Choroid plexus epithelial cell (primary cell): ENCODE results near the gene FOXO6.

ENCODE experiments used
- DNase-seq: peaks from one replicate; pipeline ENCODE4 v3.0.0-alpha.2; 2010; ENCODE audit warnings: low read depth
- H3K4me3 ChIP-seq: 2 replicates; pipeline ENCODE4 v1.5.1; 2011; ENCODE audit warnings: low read depth, mild to moderate bottlenecking, control low read depth, low read length, moderate library complexity
- TF ChIP-seq, protein P1 (sequence below): conservative IDR thresholded peaks from 2 replicates; pipeline ENCODE4 v1.5.1; 2011; ENCODE audit warnings: low read depth, mild to moderate bottlenecking, control low read depth, inconsistent platforms, low read length, moderate library complexity

FOXO6 gene

DNA sequence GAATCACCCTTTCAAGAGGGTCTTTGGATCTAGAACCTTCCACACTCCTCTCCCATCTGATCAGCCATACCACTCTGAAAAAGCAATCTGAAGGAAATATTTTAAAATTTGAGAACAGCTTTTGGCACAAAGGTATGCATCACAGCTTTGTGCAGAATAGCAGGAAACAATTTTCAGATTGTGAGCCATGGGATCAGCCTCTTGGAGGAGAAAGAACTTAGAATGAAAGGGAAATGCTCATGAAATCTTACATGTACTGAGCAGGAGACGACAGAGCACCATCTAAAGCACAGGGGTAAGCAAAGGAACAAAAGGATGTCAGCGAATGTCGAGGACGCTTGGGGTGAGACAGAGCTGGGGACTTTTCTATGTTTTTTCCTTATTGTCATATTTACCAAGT, 68.8 kb downstream of the FOXO6 start:
- no peak overlapping the region for H3K4me3 ChIP-seq
- TF ChIP-seq, protein P1, sequence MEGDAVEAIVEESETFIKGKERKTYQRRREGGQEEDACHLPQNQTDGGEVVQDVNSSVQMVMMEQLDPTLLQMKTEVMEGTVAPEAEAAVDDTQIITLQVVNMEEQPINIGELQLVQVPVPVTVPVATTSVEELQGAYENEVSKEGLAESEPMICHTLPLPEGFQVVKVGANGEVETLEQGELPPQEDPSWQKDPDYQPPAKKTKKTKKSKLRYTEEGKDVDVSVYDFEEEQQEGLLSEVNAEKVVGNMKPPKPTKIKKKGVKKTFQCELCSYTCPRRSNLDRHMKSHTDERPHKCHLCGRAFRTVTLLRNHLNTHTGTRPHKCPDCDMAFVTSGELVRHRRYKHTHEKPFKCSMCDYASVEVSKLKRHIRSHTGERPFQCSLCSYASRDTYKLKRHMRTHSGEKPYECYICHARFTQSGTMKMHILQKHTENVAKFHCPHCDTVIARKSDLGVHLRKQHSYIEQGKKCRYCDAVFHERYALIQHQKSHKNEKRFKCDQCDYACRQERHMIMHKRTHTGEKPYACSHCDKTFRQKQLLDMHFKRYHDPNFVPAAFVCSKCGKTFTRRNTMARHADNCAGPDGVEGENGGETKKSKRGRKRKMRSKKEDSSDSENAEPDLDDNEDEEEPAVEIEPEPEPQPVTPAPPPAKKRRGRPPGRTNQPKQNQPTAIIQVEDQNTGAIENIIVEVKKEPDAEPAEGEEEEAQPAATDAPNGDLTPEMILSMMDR = no peak
- DNase-seq = no peak

DNA sequence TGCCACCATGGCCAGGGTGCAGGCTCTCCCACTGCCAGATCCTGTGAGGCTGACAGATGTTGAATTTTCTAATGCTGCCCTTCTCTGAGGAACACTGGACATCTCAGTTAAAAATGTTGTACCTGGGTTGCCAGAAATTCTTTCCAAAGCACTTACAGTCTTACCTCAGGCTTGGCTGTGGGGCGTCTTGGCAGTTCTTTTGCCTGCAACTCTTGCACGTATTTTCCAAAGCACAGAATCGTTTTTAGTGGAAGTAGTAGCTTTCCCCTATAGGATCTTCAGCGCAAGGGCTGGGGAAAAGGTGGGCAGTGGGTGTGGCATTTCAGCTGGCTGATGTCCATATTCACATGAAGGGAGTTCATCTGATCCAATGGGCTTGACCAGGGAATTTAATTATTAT, 69.3 kb downstream of the FOXO6 start:
- H3K4me3 ChIP-seq = no peak overlapping the region
- no peak for DNase-seq
- TF ChIP-seq, protein P1 = no peak

DNA sequence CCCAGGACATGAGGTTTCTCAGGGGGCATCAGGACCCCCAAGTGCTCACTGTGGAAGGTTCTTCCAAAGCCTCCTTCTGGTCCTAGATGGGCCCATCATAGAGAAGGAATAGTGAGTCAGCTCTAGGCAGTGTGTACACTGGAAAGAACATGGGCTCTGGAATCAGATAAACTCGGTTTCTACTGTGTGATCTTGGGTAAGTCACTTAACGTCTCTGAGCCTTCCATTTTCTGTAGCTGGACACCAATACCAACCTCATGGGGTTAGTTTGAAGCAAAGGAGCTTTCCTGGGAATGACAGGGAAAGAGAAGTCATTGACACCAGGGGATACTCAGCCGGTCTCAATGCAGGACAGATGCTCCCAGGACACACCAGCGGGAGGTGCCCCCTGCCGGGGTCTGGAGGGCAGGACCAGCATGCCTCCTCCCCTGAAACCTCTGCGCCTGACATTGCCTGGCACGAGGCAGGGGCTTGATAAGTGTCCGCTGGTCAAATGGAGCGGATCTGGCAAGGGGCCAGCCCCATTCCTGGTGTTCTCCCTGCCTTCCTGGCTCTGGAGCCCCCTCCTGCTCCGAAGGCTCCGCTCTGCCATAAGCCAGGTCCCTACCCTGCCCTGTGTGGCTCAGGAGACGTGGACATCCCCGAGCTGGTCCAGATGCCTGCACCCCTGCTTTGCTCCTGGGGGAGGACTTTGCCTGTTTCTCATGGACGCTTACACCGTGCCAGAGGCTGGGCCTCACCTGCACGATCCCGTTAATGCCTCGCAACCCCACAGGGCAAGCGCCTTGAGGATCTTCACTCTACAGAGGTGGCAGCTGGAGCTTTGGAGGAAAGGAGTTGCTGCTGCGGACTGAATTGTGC, 70.5 kb downstream of the FOXO6 start:
- no peak overlapping the region for H3K4me3 ChIP-seq
- TF ChIP-seq, protein P1 = no peak
- no peak for DNase-seq
